Ecto neural progenitor cell (in vitro differentiated cells): ENCODE measurements around the gene TRIM63.

Experiments
- DNase-seq: peaks from one replicate; pipeline ENCODE4 v3.0.0-alpha.2; 2018; ENCODE audit warnings: low spot score

TRIM63 gene

GRCh38 chr1:26016258-26016952, 51.0 kb downstream of the TRIM63 start:
- no peak for DNase-seq

DNA sequence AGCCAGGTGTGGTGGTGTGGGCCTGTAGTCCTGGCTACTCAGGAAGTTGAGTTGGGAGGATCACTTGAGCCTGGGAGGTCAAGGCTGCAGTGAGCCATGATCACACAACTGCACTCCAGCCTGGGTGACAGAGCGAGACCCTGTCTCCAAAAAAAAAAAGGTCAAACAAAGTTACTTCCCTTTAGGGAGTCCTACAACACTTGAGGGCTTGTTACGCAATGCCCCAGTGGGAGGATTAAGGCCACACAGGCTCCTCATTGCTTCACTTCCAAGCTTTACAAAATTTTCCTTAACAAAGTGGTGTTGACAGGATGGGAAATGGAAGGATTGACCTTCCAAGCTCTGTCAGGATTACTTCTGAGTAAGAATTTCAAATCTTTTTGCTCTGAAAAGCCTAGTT, 52.1 kb downstream of the TRIM63 start:
- DNase-seq = no peak

DNA sequence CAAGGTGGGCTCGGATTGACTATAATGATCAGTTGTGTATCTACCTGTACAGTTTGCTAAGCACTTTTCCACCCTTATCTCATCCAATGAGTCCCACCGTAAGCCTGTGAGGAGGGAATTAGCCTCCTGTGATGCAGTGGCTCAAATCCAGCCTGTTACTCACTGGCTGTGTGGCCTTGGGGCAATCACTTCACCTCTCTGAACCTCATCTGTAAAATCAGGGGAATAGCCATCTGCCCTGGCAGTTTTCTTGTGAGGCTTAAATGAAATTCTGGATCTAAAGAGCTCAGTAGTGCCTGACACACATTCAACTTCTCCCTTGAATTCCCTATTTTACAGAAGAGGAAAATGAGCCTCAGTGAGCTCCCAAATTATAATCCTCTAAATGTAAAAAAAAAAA, 53.3 kb downstream of the TRIM63 start:
- DNase-seq = no peak

GRCh38 chr1:26012864-26013263, 54.6 kb downstream of the TRIM63 start:
- no peak for DNase-seq

- no peak for DNase-seq
Observed at GRCh38 chr1:26010825-26011224, 56.6 kb downstream of the TRIM63 start.

GRCh38 chr1:26009796-26010447, 57.5 kb downstream of the TRIM63 start:
- DNase-seq = no peak

- no peak for DNase-seq
Observed at GRCh38 chr1:26006710-26007109, 60.7 kb downstream of the TRIM63 start.

DNA sequence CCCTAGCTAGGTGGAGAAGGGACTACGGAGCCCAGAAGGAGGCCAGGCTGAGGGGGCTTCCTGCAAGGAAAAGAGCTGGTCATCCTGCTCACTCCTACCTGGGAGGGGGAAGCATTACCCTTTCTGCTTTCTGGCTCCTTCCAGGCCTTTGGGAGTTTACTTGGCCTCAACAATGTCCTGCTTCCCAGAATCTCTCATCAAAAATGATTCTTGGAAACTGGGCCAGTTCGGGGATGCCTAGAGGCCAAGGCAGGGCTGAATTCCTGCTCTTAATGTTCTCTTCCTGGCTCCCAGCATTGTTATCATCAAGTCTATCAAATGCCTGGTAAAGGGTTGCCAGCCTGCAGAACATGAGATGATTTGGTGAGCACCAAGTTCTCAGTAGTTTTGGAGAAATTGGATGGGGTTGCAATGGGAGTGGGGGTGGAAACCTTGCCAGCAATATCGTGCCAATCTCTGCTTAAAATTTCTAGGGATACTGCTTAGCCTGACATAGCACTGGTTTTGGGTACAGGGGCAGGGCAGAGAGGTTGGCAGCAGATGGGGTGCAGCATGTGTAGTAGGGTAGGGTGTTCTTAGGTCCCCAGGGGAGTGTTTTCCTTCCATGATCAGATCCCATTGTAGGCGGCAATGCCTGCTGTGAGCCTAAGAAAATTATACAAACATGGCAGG, 61.9 kb downstream of the TRIM63 start:
- DNase-seq = no peak

DNA sequence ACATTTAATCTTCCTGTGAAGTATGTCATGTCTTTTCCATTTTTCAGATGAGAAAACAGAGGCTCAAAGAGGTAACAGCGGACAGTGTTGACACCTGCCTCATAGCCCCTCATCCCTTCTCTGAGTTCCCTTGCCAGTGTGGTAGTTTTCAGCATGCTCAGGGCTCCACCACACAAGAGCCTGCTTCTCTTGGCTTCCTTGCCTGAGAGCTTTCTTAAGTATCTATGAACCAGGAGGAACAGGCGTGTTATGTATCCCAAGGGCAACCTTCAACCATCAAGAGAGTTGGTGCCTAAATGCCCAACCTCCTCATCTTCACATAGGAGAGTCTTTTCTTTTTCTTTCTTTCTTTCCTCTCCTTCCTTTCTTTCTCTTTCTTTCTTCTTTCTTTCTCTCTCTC, 63.7 kb downstream of the TRIM63 start:
- no peak for DNase-seq

DNA sequence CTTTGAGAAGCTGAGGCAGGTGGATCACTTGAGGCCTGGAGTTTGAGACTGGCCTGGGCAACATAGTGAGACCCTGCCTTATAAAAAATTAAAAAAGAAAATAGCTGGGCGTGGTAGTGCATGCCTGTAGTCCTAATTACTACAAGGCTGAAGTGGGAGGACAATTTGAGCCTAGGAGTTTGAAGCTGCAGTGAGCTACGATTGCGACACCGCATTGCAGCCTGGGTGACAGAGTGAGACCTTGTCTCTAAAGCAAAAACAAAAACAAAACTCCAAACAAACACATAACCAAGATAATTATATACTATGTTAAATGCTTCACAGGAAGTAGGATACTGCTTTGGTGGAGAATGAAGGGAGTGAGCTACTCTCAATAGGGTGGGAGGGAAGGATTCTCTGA, 64.2 kb downstream of the TRIM63 start:
- DNase-seq = no peak
